GM21526 (cell line): ENCODE data around the gene TMEM132A.

Source experiments
- ATAC-seq: cut with Tn5 transposase; IDR thresholded peaks from one replicate; pipeline ENCODE4 v1.9.1; 2021; ENCODE audit warnings: moderate library complexity; ENCODE audit not compliant: unreplicated experiment, low FRiP score

TMEM132A gene

GRCh38 chr11:60921259-60921658 lies 3.0 kb upstream of the TMEM132A start:
- no peak for ATAC-seq

- ATAC-seq = no peak
These were observed 2.4 kb upstream of the TMEM132A start for GRCh38 chr11:60921777-60922335.

- no peak for ATAC-seq
These were observed 1.4 kb upstream of the TMEM132A start for GRCh38 chr11:60922906-60923305.

GRCh38 chr11:60923326-60923725 lies 934 bp upstream of the TMEM132A start:
- no peak for ATAC-seq

DNA sequence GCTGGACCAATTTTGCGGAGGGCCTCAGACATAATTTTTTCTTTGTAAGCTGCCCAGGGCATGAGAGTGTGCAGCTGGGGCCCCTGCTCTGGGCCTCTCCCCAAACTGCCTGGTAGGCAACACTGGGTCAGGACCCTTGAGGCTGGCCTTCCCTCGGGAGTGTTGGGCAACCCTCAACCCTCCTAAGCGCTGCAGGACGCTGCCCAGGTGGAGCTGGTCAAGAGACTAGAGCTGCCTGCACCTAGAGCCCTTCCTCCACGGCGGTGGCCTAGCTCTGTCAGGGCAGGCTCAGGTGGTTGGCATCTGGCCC lies 505 bp upstream of the TMEM132A start:
- ATAC-seq = no peak

- no peak for ATAC-seq
These were observed 920 bp downstream of the TMEM132A start for GRCh38 chr11:60924906-60925853.

DNA sequence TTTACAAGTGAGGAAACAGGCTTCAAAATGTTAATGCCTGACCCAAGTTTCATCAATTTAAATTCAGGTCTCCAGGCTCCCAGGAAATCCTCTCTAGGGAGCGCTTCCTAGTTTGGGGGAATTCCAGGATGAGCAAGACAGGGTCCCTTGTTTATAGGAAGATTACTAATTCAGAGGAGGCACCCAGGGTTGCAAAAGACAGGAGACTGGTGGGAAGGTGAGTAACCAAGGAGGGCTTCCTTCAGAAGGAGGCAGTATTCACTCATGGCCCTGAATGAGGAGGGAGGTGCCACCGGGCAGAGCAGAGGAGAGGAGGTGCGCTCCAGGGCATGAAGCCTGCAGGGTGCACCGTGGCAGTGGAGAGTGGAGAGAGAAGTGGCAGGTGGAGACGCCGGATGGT lies 1.6 kb downstream of the TMEM132A start:
- no peak for ATAC-seq

GRCh38 chr11:60926500-60926899 lies 2.2 kb downstream of the TMEM132A start:
- no peak for ATAC-seq

GRCh38 chr11:60927061-60927592 lies 2.9 kb downstream of the TMEM132A start:
- ATAC-seq = no peak

DNA sequence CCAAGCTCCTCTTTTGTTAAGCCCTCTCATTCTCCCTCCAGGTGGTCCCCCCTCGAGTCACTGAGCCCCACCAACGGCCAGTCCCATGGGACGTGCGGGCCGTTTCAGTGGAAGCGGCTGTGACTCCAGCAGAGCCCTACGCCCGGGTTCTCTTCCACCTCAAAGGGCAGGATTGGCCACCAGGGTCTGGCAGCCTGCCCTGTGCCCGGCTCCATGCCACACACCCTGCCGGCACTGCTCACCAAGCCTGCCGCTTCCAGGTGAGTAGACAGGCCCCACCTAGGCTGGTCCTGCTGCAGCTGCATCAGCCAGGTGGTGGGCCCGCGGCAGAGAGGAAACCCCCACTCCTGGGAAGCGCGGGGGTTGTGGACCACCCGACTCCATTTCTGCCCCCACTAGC lies 3.3 kb downstream of the TMEM132A start:
- ATAC-seq = no peak

DNA sequence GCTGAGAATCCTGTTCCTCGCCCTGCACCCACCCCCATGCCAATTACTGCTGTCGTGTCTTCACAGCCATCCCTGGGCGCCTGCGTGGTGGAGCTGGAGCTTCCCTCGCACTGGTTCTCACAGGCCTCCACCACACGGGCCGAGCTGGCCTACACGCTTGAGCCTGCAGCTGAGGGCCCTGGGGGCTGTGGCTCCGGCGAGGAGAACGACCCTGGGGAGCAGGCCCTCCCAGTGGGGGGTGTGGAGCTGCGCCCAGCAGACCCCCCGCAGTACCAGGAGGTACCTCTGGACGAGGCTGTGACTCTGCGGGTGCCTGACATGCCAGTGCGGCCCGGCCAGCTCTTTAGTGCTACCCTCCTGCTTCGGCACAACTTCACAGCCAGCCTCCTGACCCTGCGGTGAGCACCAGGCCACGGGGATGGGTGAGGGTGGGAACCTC lies 4.3 kb downstream of the TMEM132A start:
- ATAC-seq = no peak

GRCh38 chr11:60929764-60930163 lies 5.5 kb downstream of the TMEM132A start:
- ATAC-seq = no peak

DNA sequence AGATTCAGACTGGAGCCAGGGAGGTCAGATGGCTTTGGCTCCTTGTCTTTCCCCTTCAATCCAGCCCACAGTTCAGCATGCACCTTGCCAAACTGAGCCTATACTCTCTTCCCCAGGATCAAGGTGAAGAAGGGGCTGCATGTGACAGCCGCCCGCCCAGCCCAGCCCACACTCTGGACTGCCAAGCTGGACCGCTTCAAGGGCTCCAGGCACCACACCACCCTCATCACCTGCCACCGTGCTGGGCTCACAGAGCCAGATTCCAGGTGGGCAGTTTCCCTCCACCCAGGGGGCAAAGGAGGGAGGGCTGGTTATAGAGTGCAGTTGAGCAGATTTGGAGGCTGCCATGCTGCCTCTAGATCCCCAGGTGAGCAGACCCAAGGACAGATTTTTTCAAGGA lies 6.1 kb downstream of the TMEM132A start:
- no peak for ATAC-seq

DNA sequence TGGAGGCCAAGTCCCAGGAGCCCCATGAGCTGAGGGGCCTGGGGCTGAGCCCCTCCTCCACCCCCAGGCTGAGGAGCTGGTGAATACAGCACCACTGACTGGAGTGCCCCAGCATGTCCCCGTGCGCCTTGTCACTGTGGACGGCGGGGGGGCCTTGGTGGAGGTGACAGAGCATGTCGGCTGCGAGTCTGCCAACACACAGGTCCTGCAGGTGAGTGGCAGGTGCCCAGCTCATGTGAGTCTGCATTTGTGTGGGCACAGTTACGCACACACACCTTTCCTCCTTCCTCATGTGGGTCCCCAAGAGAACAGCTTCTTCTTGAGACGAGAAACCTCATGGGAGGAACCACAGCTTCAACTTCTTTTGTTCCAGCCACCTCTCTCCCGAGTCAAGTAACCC lies 7.7 kb downstream of the TMEM132A start:
- no peak for ATAC-seq

DNA sequence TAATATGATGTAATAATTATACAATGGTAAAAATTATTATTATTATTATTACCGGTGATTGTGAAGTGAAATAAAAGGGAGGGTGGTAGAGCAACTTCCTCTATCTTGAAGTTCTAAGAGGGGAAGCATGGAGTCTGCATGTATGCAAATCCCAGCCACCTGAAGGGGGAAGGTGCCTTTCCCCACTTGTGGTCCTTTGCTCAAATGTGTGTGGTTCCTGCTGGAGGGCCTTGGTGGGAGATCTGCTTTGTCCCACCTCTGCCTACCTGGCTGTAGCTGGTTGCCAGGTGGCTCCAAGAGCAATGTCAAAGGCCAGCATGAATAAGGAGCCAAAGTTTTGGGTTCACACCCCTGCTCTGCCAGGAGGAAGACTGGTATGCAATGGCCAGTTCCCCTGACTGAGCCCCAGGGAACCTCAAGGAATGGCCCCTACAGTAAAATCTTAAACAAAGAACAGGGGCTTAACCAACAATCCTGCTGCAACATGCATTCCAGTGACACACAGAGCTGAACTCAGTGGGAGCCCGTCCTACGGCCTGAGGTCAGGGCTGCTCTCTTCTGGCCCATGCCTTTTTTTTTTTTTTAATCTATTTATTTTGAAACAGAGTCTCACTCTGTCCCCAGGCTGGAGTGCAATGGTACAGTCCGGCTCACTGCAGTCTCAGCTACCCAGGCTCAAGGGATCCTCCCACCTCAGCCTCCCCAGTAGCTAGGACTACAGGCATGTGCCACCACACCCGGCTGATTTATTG lies 8.5 kb downstream of the TMEM132A start:
- no peak for ATAC-seq

DNA sequence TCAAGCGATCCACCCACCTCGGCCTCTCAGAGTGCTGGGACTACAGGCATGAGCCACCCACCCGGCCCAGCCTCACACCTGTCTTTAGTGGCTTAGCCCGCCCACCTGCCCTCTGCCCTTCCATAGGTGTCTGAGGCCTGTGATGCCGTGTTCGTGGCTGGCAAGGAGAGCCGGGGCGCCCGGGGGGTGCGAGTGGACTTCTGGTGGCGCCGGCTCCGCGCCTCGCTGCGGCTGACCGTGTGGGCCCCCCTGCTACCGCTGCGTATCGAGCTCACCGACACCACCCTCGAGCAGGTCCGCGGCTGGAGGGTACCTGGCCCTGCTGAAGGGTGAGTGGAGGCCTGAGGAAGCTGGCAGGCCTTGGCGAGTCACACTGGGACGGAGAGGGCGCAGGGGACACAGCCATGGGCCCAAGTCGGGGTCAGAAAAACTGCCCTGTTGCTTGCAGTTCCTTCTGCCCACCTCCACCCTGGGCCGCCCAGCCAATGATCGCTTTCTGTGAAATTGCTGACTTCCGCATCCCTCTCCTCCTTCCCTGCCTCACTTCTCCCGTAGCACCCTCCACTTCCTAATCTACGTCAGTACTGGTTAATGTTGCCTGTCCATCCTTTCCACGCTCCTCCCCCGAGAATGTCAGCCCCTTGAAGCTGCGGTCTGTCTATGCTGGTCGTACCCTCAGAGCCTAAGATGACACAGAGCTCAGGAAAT lies 9.3 kb downstream of the TMEM132A start:
- ATAC-seq = no peak

- no peak for ATAC-seq
These were observed 10.0 kb downstream of the TMEM132A start for GRCh38 chr11:60934124-60934789.

- no peak for ATAC-seq
These were observed 10.7 kb downstream of the TMEM132A start for GRCh38 chr11:60934790-60935605.
